Common myeloid progenitor, CD34-positive (primary cell): ENCODE results near the gene UBE2O.

Source experiments
- CTCF ChIA-PET: fragments of 350-600 bp; sonication (Branson Sonifier 250); formaldehyde crosslinking; loops from one replicate; lab custom pipeline; 2021; ENCODE audit warnings: antibody characterized with exemption; lab: Charles Lee
- POLR2A ChIA-PET: fragments of 350-600 bp; sonication (Branson Sonifier 250); formaldehyde crosslinking; loops from one replicate; lab custom pipeline; 2021; ENCODE audit warnings: antibody characterized with exemption; lab: Charles Lee
- DNase-seq, 3 donors: peaks; one replicate each; pipeline versions ENCODE4 v3.0.0 to v3.0.0-alpha.2; 2013
- H3K27ac ChIP-seq, 2 experiments: 1 replicate in 1 of 2; 2 replicates in 1 of 2; pipeline ENCODE4 v1.7.0; 2013; ENCODE audit warnings: inconsistent platforms in 2 of 2, low read length in 2 of 2, mild to moderate bottlenecking in 2 of 2, low read depth in 1 of 2, moderate library complexity in 1 of 2; ENCODE audit not compliant: severe bottlenecking in 2 of 2, insufficient read depth in 1 of 2, poor library complexity in 1 of 2
- H3K27me3 ChIP-seq, 5 experiments: replicated peaks in 2 of 5; 1 replicate in 3 of 5; 2 replicates in 2 of 5; pipeline versions ENCODE4 v1.6.1 to v1.7.0; 2013; ENCODE audit warnings: low read length in 4 of 5, mild to moderate bottlenecking in 2 of 5, moderate library complexity in 2 of 5, inconsistent platforms in 1 of 5; ENCODE audit not compliant: insufficient read depth in 5 of 5, control insufficient read depth in 4 of 5
- H3K36me3 ChIP-seq, 4 experiments: 1 replicate in 2 of 4; 2 replicates in 2 of 4; pipeline versions ENCODE4 v1.6.1 to v1.7.0; 2013; ENCODE audit warnings: low read length in 3 of 4, control low read depth in 1 of 4, mild to moderate bottlenecking in 1 of 4; ENCODE audit not compliant: control insufficient read depth in 4 of 4, insufficient read depth in 4 of 4
- H3K4me1 ChIP-seq, 4 experiments: 1 replicate in 3 of 4; 2 replicates in 1 of 4; pipeline versions ENCODE4 v1.6.1 to v1.7.1; 2013; ENCODE audit warnings: low read length in 3 of 4, mild to moderate bottlenecking in 3 of 4, control low read depth in 1 of 4, inconsistent platforms in 1 of 4, moderate library complexity in 1 of 4; ENCODE audit not compliant: control insufficient read depth in 4 of 4, insufficient read depth in 4 of 4; ENCODE audit errors: control extremely low read depth in 1 of 4
- H3K4me3 ChIP-seq, 7 experiments: 1 replicate in 4 of 7; 2 replicates in 3 of 7; pipeline versions ENCODE4 v1.5.1 to v1.7.0; 2013; ENCODE audit warnings: mild to moderate bottlenecking in 7 of 7, low read length in 6 of 7, moderate library complexity in 6 of 7, inconsistent platforms in 2 of 7, low read depth in 2 of 7, control low read depth in 1 of 7; ENCODE audit not compliant: insufficient read depth in 4 of 7, control insufficient read depth in 1 of 7; ENCODE audit errors: extremely low read depth in 1 of 7
- H3K9me3 ChIP-seq, 5 experiments: 1 replicate in 4 of 5; 2 replicates in 1 of 5; pipeline versions ENCODE4 v1.6.1 to v1.7.1; 2013; ENCODE audit warnings: low read length in 4 of 5, mild to moderate bottlenecking in 2 of 5, inconsistent platforms in 1 of 5, low read depth in 1 of 5, moderate library complexity in 1 of 5; ENCODE audit not compliant: control insufficient read depth in 4 of 5, insufficient read depth in 2 of 5; ENCODE audit errors: control extremely low read depth in 1 of 5
- WGBS: methylation state at CpG from one replicate; pipeline ENCODE4 v1.1.5; 2013; ENCODE audit not compliant: insufficient coverage; 5-methylcytosine and 5-hydroxymethylcytosine counted together

The UBE2O gene

DNA sequence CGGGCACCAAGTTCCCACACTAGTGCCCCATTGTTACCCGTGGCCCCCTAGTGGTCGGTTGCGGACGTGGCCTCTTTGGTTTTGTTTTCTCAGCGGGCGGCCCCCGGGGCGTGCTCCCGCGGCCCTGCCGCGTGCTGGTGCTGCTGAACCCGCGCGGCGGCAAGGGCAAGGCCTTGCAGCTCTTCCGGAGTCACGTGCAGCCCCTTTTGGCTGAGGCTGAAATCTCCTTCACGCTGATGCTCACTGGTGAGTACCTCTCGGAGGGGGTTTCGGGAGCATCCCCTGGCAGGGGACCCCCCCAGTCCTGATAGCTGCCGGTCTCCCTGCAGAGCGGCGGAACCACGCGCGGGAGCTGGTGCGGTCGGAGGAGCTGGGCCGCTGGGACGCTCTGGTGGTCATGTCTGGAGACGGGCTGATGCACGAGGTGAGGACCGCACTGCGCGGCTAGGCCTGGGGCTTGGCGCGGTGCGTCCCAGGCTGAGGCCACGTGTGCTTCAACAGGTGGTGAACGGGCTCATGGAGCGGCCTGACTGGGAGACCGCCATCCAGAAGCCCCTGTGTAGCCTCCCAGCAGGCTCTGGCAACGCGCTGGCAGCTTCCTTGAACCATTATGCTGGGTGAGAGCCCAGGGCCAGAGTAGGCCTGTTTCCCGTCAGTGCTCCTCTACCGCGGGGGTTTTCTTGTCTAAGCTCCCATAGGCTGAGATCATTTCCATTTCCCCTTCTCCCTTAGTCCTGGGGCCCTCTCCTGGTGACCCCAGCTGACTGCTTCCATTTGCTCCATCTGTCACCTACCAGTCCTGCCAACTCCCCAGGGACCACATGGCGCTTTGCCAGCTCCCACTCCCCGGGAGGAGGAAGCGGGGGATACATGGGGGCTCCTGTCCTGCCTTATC, 66.8 kb downstream of the UBE2O start:
- Histone ChIP-seq H3K4me3 (peak overlapping the region in 5 of 7 experiments; percentile 26 to 75 (median 61)), H3K27ac (no peak overlapping the region), H3K9me3 (no peaks in the 10 kb centered on the region), H3K27me3 (peaks cover 0 to 13% (median 0%) of the 10 kb centered on the region in 5 experiments), H3K36me3 (peaks cover 1 to 21% (median 11%) of the 10 kb centered on the region in 4 experiments), H3K4me1 (peaks cover 0 to 54% (median 50%) of the 10 kb centered on the region in 4 experiments)
- peak; percentile 86 to 90 (median 87) for DNase-seq
- ChIA-PET POLR2A (interaction anchor here (0.6 to 1.6 kb wide), 3 partner anchors 32 to 421 kb away, joined by 3 to 12 read pairs (median 6); partner anchors contain the start of gene PRPSAP1), CTCF (interaction anchor here (0.8 to 13.2 kb wide), 15 partner anchors 10 to 82 kb away, joined by 3 to 118 read pairs (median 5); partner anchors contain the start of gene PRPSAP1)
- WGBS: 41% methylated on average over 52 of the region's 52 CpGs

DNA sequence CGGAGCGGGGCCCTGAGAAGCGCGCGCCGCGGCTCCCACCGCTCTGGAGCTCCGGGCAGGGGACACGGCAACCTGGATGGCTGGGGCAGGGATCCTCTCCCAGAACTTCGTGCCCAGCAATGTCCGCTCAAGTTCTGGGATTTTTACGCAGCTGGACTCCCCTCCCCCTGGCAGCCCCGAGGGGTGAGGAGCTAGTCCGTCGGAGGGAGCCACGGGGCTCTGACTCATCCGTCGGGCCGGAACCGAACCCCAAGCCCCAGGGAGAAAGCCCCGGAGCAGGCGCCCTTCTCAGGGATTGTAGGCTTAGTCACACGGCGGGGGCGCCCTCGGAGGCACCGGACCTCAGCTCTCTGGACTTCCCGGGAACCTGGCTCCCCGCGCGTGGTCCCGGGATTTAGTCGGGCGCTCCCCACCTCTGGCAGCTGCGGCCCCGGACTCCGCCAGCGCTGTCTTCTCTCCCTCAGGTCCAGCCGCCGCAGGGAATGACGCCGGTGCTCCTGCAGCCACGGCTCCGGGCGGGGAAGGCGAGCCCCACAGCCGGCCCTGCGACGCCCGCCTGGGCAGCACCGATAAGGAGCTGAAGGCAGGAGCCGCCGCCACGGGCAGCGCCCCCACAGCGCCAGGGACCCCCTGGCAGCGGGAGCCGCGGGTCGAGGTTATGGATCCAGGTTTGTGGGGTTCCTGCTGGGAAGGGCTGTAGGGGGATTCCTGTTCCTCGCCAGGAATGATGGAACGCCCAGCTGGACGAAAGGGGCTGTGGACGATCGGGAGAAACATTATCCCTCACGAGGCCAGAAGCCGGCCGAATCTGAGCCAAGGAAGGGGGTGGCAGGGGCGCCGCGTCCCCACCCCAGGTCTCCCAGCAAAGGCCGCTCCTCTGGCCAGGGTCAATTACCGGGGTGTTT, 67.7 kb downstream of the UBE2O start:
- CTCF ChIA-PET: interaction anchor here (0.7 to 13.2 kb wide), 15 partner anchors 9 to 81 kb away, joined by 3 to 118 read pairs (median 5); partner anchors contain the start of gene PRPSAP1
- peaks cover 0 to 56% (median 51%) of the 10 kb centered on the region in 4 experiments for H3K4me1 ChIP-seq
- H3K36me3 ChIP-seq: peaks cover 0 to 12% (median 6%) of the 10 kb centered on the region in 4 experiments
- H3K27ac ChIP-seq: no peak overlapping the region
- POLR2A ChIA-PET: interaction anchor here (0.6 to 1.6 kb wide), 3 partner anchors 20 to 88 kb away, joined by 3 to 12 read pairs (median 6); partner anchors contain the start of gene PRPSAP1
- DNase-seq: peak in 2 of 3 donors; percentile 65 to 76
- peaks cover 0 to 13% (median 0%) of the 10 kb centered on the region in 5 experiments for H3K27me3 ChIP-seq
- H3K9me3 ChIP-seq: no peaks in the 10 kb centered on the region
- H3K4me3 ChIP-seq: peak overlapping the region in 6 of 7 experiments; percentile 53 to 75 (median 60)
- WGBS: under 1% methylated on average over 71 of the region's 74 CpGs

DNA sequence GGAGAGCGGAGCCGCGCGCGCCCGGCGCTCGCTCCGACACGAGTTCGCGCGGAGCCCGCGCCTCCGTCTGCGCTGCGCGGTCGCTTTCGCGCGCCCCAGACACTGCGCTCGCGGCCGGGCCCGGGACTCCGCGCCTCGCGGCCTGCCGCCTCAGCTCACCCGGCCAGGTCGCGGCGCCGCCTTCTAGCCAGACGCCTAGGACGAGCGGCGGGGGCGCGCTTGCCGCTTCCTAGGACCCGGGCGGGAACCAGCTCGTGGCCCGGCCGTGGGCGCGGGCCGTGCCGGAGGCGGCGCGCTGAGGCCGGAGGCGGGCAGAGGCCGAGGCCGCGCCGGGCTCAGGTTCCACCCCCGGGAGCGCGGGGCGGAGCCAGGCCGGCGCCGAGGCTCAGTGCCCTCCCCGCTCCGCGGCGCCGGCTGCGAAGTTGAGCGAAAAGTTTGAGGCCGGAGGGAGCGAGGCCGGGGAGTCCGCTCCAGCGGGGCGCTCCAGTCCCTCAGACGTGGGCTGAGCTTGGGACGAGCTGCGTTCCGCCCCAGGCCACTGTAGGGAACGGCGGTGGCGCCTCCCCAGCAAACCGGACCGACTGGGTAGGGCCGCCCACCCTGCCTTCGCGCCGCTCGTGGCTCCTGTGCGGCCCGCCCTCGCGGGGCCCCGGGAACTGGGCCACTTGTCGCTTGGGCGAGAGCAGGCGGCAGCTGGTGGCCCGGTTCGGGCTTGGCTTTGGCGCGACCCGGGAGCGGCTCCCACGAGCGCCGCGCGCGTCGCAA, 68.5 kb downstream of the UBE2O start, which contains the start of gene SPHK1:
SPHK1 (plus strand) TSS at position 388 of the 765 bp plus-strand sequence. CDS start 1,036 bp downstream, outside the sequence.
- Histone ChIP-seq H3K9me3 (no peaks in the 10 kb centered on the region), H3K4me3 (peak within 1 kb of the TSS; percentile 40 to 75 (median 60)), H3K27ac (peak within 1 kb of the TSS in 1 of 2 experiments; percentile 34), H3K36me3 (peaks cover 0 to 7% (median under 1%) of the 10 kb centered on the region in 4 experiments), H3K27me3 (peaks cover 0 to 13% (median 0%) of the 10 kb centered on the region in 5 experiments), H3K4me1 (peaks cover 0 to 56% (median 51%) of the 10 kb centered on the region in 4 experiments)
- ChIA-PET CTCF (interaction anchor here (0.7 to 13.2 kb wide), 9 partner anchors 8 to 87 kb away, joined by 3 to 118 read pairs (median 11); partner anchors contain the start of gene PRPSAP1), POLR2A (interaction anchor here (0.6 to 1.5 kb wide), 3 partner anchors 11 to 30 kb away, joined by 3 to 7 read pairs (median 4); partner anchors contain the start of gene PRPSAP1)
- peak in 2 of 3 donors; percentile 54 to 64 for DNase-seq
- WGBS: under 1% methylated on average over 117 of the region's 118 CpGs

DNA sequence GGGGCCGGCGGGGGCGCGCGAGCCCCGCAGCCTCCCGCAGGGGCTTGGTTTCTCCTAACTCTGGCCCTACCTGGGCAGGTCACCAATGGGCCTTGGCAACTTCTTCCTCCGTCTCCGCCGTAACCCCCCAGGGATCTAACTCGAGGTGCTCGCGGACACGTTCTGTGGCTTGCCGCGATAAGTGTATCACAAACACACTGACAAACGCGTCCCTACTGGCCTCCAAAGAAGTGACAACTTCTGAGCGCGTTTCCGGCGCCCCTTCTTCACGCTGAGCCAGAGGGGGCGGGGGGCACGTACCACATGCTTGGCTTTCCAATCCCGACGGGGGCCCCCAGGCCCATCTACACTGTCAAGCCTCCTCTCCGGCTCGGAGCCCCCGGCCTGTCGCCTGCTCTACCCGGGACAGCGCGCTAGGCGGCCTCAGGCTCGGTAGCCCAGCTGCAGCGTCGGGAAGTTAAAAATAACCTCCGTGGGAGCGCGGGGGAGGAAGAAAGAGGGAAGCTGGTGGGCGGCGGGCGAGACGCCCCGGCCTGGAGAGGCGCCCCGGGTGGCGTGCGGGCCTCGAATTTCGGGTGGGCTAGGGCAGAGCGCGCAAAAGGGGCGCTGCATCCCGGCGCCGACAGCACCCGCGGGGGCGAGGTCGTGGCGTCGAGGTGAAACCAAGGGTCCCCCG, 69.3 kb downstream of the UBE2O start:
- 0% methylated on average over 52 of the region's 65 CpGs for WGBS

DNA sequence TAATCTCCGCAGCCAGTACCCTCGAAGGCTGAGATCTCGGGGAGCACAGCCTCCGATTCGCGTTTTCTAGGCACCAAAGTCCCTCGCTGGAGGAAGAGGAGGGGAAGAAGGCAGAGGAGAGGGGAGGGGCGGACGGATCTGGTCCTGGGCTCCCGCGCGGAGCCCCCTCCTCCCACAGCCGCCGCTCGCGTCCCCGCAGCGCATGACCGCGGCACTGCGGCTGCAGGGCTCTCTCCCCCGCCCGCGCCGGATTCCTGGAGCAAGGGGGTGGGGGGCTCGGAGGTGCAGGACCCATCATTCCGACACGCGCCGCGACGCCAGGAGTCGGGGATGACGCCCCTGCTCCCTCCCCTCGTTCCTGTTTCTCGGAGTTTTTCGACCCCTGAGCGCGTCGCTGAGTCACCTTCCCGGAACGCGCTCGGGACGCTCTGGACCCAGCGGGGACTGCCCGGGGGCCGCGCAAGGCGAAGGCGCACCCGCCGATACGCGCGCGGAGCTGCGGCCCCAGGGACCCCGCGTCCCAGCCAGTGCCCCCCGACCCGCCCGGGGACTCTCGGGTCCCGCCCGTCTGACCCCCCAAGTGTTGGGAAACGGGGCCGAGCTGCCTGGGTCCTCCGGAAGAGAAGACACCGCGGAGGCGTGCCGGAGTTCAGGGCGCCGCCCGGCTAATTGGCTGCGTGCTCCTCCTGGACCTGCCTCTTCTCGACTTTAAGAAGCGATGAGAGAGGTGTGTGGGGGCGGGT, 70.0 kb downstream of the UBE2O start:
- 0% methylated on average over 61 of the region's 80 CpGs for WGBS
- peaks cover 0 to 13% (median 0%) of the 10 kb centered on the region in 5 experiments for H3K27me3 ChIP-seq
- ChIA-PET CTCF (interaction anchor here (0.6 to 13.2 kb wide), 4 partner anchors 11 to 273 kb away, joined by 4 to 118 read pairs (median 23); partner anchors contain the start of gene PRPSAP1), POLR2A (interaction anchor here (1.1 to 1.5 kb wide), 2 partner anchors 13 to 29 kb away, joined by 3 to 4 read pairs; partner anchors contain the start of gene PRPSAP1)
- H3K4me1 ChIP-seq: peaks cover 0 to 66% (median 56%) of the 10 kb centered on the region in 4 experiments
- no peaks in the 10 kb centered on the region for H3K9me3 ChIP-seq
- peak overlapping the region; percentile 30 to 75 (median 60) for H3K4me3 ChIP-seq
- H3K36me3 ChIP-seq: no peaks in the 10 kb centered on the region
- DNase-seq: peak in 2 of 3 donors; percentile 48 to 50
- H3K27ac ChIP-seq: peak overlapping the region in 1 of 2 experiments; percentile 34

More for the DNA sequence above, 69.3 kb downstream of the UBE2O start:
- Histone ChIP-seq H3K27me3 (peaks cover 0 to 13% (median 0%) of the 10 kb centered on the region in 5 experiments), H3K36me3 (peaks cover 0 to under 1% (median 0%) of the 10 kb centered on the region in 4 experiments), H3K4me1 (peaks cover 0 to 60% (median 53%) of the 10 kb centered on the region in 4 experiments), H3K9me3 (no peaks in the 10 kb centered on the region), H3K27ac (peak overlapping the region in 1 of 2 experiments; percentile 34), H3K4me3 (peak overlapping the region; percentile 40 to 75 (median 60))
- POLR2A ChIA-PET: interaction anchor here (0.9 to 1.5 kb wide), 3 partner anchors 10 to 30 kb away, joined by 3 to 7 read pairs (median 4); partner anchors contain the start of gene PRPSAP1
- DNase-seq: peak in 2 of 3 donors; percentile 70 to 81
- CTCF ChIA-PET: interaction anchor here (0.6 to 13.2 kb wide), 3 partner anchors 15 to 274 kb away, joined by 4 to 118 read pairs (median 41); partner anchors contain the start of gene PRPSAP1
